Activated naive CD8-positive, alpha-beta T cell treated with anti-CD3 and anti-CD28 coated beads, Interleukin-2, amount 10 ng/mL, durations not matched to agents 7 days and 5 days (primary cell): ENCODE results near the gene SEPTIN6. TPM values are rescaled to one million over a fixed set of nuclear protein-coding genes. Genes with fewer than 3 reads are reported as not detected.

ENCODE experiments used
- ATAC-seq: fragments of 150-1000 bp; cut with Tn5 transposase; one replicate; pipeline ENCODE4 v1.10.0; 2021; ENCODE audit warnings: low read depth, moderate library complexity
- POLR2A ChIA-PET: fragments of 350-600 bp; sonication (Branson Sonifier 250); formaldehyde crosslinking; loops from one replicate; lab custom pipeline; 2021; ENCODE audit warnings: antibody characterized with exemption; lab: Charles Lee
- DNase-seq: peaks from one replicate; pipeline ENCODE4 v3.0.0; 2021
- H3K27ac Mint-ChIP-seq: one replicate; pipeline ENCODE4 v1.8.0; 2022; ENCODE audit warnings: mild to moderate bottlenecking, mixed read lengths
- H3K27me3 Mint-ChIP-seq: one replicate; pipeline ENCODE4 v1.8.0; 2022; ENCODE audit warnings: mild to moderate bottlenecking, moderate library complexity, mixed read lengths
- H3K36me3 Mint-ChIP-seq: one replicate; pipeline ENCODE4 v1.8.0; 2021; ENCODE audit warnings: mild to moderate bottlenecking, mixed read lengths
- H3K4me1 Mint-ChIP-seq: one replicate; pipeline ENCODE4 v1.8.0; 2021; ENCODE audit warnings: mixed read lengths
- H3K4me3 Mint-ChIP-seq: one replicate; pipeline ENCODE4 v1.8.0; 2022; ENCODE audit warnings: mild to moderate bottlenecking, moderate library complexity, mixed read lengths
- H3K9me3 Mint-ChIP-seq: one replicate; pipeline ENCODE4 v1.8.0; 2021; ENCODE audit warnings: mixed read lengths
- total RNA-seq, 2 experiments: library from RNA; stranded (reverse); gene quantifications; one replicate each; pipeline ENCODE4 v1.2.3, GENCODE V29; 2021

Gene SEPTIN6
- total RNA-seq, 2 experiments from 2014 or later: 257 to 274 TPM

DNA sequence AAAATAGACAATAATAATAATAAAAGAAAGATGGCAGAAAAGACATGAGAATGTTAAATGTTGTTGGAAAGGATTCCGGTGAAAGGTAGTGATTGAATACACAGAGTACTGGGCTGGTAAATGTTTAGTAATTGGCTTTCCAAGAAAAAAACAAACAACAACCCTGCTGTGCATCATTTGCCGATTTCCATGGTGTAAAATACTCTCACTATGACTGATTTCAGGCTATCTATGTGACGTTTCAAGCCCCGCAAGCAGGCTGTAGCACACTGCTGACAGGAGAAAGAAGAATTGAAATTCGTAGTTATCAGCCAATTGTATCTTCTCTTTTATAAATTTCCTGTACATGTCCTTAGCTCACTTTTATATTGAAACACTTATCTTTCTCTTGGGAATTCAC, 13.6 kb upstream of the SEPTIN6 start:
- POLR2A ChIA-PET: no interaction called here
- no peak for ATAC-seq

GRCh38 chrX:119698845-119699244, 5.9 kb upstream of the SEPTIN6 start:
- H3K27me3 Mint-ChIP-seq: peaks cover 2% of the 10 kb centered on the region
- ATAC-seq (peak; percentile 36), DNase-seq (no peak)
- H3K9me3 Mint-ChIP-seq: no peaks in the 10 kb centered on the region
- POLR2A ChIA-PET: no interaction called here
- H3K4me1 Mint-ChIP-seq: peaks cover 7% of the 10 kb centered on the region
- H3K4me3 Mint-ChIP-seq: no peak overlapping the region
- H3K36me3 Mint-ChIP-seq: no peaks in the 10 kb centered on the region
- H3K27ac Mint-ChIP-seq: no peak overlapping the region

More for the DNA sequence above, 13.6 kb upstream of the SEPTIN6 start:
- peaks cover 2% of the 10 kb centered on the region for H3K27me3 Mint-ChIP-seq
- no peaks in the 10 kb centered on the region for H3K36me3 Mint-ChIP-seq
- H3K4me3 Mint-ChIP-seq: no peak overlapping the region
- H3K4me1 Mint-ChIP-seq: peaks cover 4% of the 10 kb centered on the region
- DNase-seq: no peak
- no peak overlapping the region for H3K27ac Mint-ChIP-seq
- H3K9me3 Mint-ChIP-seq: no peaks in the 10 kb centered on the region

DNA sequence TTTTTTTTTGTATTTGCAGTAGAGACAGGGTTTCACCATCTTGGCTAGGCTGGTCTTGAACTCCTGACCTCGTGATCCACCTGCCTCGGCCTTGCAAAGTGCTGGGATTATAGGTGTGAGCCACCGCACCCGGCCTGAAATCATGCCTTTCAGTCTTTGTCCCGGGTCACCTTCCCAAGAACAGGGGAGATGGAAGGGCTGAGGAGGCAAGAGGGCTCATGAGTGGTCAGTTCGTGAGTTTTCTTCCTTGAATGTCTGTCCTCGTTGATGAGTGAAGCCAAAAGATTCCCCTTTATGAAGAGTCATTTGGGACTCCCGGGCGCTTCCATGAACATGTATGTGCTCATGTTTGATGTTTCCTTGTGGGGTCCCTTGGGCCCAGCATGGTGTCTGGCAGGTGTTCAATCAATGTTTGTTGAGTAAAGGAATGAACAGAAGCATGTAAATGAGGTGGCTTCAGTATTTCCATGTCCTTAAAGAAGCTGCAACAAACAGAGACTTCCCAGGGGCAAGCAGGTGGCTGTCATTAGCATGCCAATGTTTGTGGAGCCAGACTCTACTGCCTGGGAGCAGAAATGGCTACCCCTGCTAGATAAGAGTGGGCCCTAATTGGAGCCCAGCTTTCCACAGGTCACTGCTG, 3.4 kb upstream of the SEPTIN6 start:
- Mint-ChIP-seq H3K9me3 (no peaks in the 10 kb centered on the region), H3K27ac (no peak overlapping the region)

DNA sequence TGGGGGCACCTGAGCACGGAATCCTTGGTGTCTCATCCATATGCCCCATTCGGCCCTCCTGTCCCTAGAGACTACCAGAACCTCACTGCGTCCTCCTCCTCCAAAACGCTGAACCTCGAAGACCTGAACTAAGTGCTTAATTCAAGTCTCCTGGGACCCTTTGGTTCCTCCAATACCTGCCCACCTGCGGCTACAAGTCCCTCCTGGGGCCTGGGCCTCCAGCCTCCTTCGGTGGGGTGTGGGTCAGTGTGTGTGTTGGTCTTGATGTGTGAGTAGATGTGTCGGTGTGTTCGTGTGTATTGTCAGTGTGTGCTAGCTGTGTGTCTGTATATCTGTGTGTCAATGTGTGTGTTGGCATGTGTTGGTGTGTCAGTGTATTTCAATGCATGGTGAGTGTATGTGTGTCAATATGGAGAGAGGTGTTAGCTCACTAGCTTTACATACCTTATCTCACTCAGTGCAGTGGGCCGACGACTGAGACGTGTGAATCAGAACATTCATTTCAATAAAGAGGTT, 2.6 kb upstream of the SEPTIN6 start:
- peaks cover 10% of the 10 kb centered on the region for H3K4me1 Mint-ChIP-seq
- no peak overlapping the region for H3K27ac Mint-ChIP-seq
- H3K9me3 Mint-ChIP-seq: no peaks in the 10 kb centered on the region
- POLR2A ChIA-PET: interaction anchor here (0.6 to 0.9 kb wide), 2 partner anchors 13 to 34 kb away, joined by 3 read pairs; no protein-coding TSS in a partner anchor
- no peaks in the 10 kb centered on the region for H3K36me3 Mint-ChIP-seq
- H3K27me3 Mint-ChIP-seq: no peaks in the 10 kb centered on the region
- no peak for DNase-seq
- ATAC-seq: no peak
- H3K4me3 Mint-ChIP-seq: no peak overlapping the region

More for the DNA sequence above, 3.4 kb upstream of the SEPTIN6 start:
- POLR2A ChIA-PET: interaction anchor here (0.6 to 0.9 kb wide), 3 partner anchors 13 to 35 kb away, joined by 3 read pairs; no protein-coding TSS in a partner anchor
- no peaks in the 10 kb centered on the region for H3K36me3 Mint-ChIP-seq
- no peak overlapping the region for H3K4me3 Mint-ChIP-seq
- DNase-seq (no peak), ATAC-seq (no peak)
- H3K4me1 Mint-ChIP-seq: peaks cover 7% of the 10 kb centered on the region
- no peaks in the 10 kb centered on the region for H3K27me3 Mint-ChIP-seq

- H3K4me3 Mint-ChIP-seq: no peak overlapping the region
- DNase-seq (no peak), ATAC-seq (no peak)
- peaks cover 15% of the 10 kb centered on the region for H3K4me1 Mint-ChIP-seq
- H3K9me3 Mint-ChIP-seq: no peaks in the 10 kb centered on the region
- peaks cover 2% of the 10 kb centered on the region for H3K36me3 Mint-ChIP-seq
- POLR2A ChIA-PET: interaction anchor here (0.9 to 5.5 kb wide), 2 partner anchors 12 to 33 kb away, joined by 3 to 113 read pairs; no protein-coding TSS in a partner anchor
- peak overlapping the region; percentile 58 for H3K27ac Mint-ChIP-seq
- H3K27me3 Mint-ChIP-seq: no peaks in the 10 kb centered on the region
Measured at GRCh38 chrX:119694601-119695534, 1.9 kb upstream of the SEPTIN6 start.

DNA sequence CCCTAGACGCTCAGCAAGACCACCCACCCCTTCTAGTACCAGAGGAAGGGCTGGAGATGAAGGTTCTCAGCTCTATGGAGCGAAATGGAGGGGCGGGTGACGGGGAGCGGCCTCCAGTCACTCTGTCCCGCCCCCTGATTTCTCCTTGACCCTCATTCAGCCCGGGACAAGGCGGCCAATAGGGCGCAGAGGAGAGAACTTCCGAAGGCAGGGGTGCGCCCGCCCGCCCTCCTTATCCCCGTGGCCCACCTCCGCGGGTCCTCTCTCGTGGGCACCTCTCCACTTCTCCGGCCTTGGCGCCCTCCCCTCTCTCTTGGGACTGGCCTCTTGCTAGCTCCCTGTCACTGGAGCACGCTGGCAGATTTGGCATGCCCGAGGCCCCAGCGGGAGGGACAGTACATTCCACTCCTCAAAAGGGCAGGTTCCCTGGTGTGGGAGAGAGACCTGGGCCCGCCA, 1.1 kb upstream of the SEPTIN6 start:
- Mint-ChIP-seq H3K27me3 (no peaks in the 10 kb centered on the region), H3K36me3 (peaks cover 2% of the 10 kb centered on the region), H3K4me1 (peaks cover 16% of the 10 kb centered on the region), H3K4me3 (peak overlapping the region; percentile 84), H3K27ac (peak overlapping the region; percentile 75), H3K9me3 (no peaks in the 10 kb centered on the region)
- ATAC-seq (no peak), DNase-seq (no peak)
- POLR2A ChIA-PET: interaction anchor here (1.8 to 6.3 kb wide), 6 partner anchors 11 to 97 kb away, joined by 8 to 191 read pairs (median 40); partner anchors contain the start of genes RPL39 and SOWAHD

DNA sequence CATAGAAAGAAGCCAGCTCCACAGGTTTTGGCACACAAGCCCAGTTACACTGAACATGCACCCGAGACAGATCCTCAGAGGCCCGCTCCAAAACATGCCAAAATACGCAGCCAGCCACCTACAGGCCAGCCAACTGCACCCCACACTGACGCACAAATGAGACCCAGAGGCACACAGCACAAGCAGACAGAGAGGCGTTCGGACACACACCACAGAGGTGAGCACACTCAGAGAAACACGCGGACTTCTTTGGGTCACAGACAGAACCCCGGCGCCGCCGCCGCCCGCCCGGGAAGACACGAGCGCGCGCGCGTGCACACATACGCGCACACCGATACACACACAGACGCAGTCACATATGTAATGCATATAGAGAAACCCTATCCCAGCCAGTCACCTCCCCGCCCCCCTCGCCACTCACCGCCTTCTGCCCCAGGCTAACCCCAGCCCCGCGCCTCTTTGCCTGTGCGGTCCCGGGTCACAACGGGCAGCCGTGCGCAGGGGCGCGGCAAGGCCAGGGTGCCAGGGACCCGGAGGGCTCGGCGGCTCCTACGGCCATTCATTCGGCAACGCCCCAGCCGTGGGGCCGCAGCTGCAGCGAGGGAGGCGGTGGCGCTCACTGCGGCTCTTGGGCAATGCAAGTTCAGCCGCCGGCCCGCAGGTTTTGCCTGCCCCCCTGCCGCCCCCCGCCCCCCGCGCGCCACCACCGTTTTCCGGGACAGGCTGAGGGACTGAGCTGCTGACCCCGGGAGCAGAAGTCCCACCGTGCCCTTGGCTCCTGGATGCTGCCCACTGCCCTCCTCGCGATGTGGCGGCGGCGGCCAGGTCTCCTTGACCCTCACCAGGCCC, 553 bp downstream of the SEPTIN6 start:
- no peaks in the 10 kb centered on the region for H3K9me3 Mint-ChIP-seq
- peak; percentile 68 for DNase-seq
- H3K4me1 Mint-ChIP-seq: peaks cover 24% of the 10 kb centered on the region

GRCh38 chrX:119690921-119691716, 1.8 kb downstream of the SEPTIN6 start:
- no peaks in the 10 kb centered on the region for H3K9me3 Mint-ChIP-seq
- no peaks in the 10 kb centered on the region for H3K27me3 Mint-ChIP-seq
- peaks cover 8% of the 10 kb centered on the region for H3K36me3 Mint-ChIP-seq
- DNase-seq (no peak), ATAC-seq (no peak)
- peaks cover 35% of the 10 kb centered on the region for H3K4me1 Mint-ChIP-seq
- H3K4me3 Mint-ChIP-seq: peak overlapping the region; percentile 98
- POLR2A ChIA-PET: interaction anchor here (0.5 to 6.3 kb wide), 14 partner anchors 8 to 261 kb away, joined by 3 to 191 read pairs (median 6); partner anchors contain the start of genes NKRF, SOWAHD, STEEP1 and UPF3B
- H3K27ac Mint-ChIP-seq: peak overlapping the region; percentile 98

More for the DNA sequence above, 553 bp downstream of the SEPTIN6 start:
- no peaks in the 10 kb centered on the region for H3K27me3 Mint-ChIP-seq
- peaks cover 2% of the 10 kb centered on the region for H3K36me3 Mint-ChIP-seq
- peak; percentile 31 for ATAC-seq
- POLR2A ChIA-PET: interaction anchor here (0.6 to 6.3 kb wide), 17 partner anchors 9 to 118 kb away, joined by 3 to 191 read pairs (median 6); partner anchors contain the start of genes NKRF, RPL39, SOWAHD and UBE2A
- H3K4me3 Mint-ChIP-seq: peak overlapping the region; percentile 98
- H3K27ac Mint-ChIP-seq: peak overlapping the region; percentile 98

DNA sequence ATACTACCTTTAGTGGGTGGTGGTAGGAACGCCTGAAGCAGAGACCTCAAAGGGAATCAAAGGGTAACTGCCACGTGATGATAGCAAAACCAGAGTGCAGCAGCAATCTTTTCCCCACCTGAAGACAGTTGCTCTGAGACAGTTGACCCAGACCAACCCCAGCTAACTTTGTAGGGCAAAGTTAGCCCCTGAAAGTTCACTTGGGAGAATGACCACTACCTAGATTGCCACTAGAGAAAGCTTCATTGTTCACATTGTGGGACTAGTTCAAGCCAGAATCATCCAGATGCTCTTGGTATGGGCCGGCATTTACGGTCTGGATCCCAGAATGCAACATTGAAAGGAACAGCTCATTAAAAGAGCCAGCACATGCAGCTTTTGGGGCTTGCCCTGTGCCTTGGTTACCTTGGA, 4.1 kb downstream of the SEPTIN6 start:
- ATAC-seq: no peak
- Mint-ChIP-seq H3K4me3 (peak overlapping the region; percentile 98), H3K9me3 (no peaks in the 10 kb centered on the region), H3K27ac (peak overlapping the region; percentile 98), H3K27me3 (no peaks in the 10 kb centered on the region), H3K4me1 (peaks cover 39% of the 10 kb centered on the region), H3K36me3 (peaks cover 13% of the 10 kb centered on the region)
- no peak for DNase-seq
- POLR2A ChIA-PET: interaction anchor here (0.7 to 6.3 kb wide), 7 partner anchors 13 to 1341 kb away, joined by 3 to 191 read pairs (median 11); partner anchors contain the start of genes NKRF and SOWAHD

- Mint-ChIP-seq H3K36me3 (peaks cover 18% of the 10 kb centered on the region), H3K4me3 (peak overlapping the region; percentile 98), H3K27ac (peak overlapping the region; percentile 98), H3K4me1 (peaks cover 45% of the 10 kb centered on the region), H3K9me3 (no peaks in the 10 kb centered on the region), H3K27me3 (no peaks in the 10 kb centered on the region)
- DNase-seq: no peak
- no peak for ATAC-seq
- POLR2A ChIA-PET: interaction anchor here (0.7 to 6.3 kb wide), 3 partner anchors 9 to 68 kb away, joined by 3 to 191 read pairs (median 59); partner anchors contain the start of gene SOWAHD
Measured at GRCh38 chrX:119687661-119688413, 5.1 kb downstream of the SEPTIN6 start.
